ENCODE data around the gene RNF149.
A peak's percentile ranks its signal among the peaks of the same experiment; 100 is the strongest.
"Not testable (repeated sequence)": the region's sequence is repeated elsewhere in the genome, so short reads cannot be mapped to it uniquely, and the experiment has no call there.

Gene RNF149

GRCh38 chr2:101253013-101253702 lies 55.3 kb downstream of the RNF149 start:
- peak; percentile 42 for DNase-seq

DNA sequence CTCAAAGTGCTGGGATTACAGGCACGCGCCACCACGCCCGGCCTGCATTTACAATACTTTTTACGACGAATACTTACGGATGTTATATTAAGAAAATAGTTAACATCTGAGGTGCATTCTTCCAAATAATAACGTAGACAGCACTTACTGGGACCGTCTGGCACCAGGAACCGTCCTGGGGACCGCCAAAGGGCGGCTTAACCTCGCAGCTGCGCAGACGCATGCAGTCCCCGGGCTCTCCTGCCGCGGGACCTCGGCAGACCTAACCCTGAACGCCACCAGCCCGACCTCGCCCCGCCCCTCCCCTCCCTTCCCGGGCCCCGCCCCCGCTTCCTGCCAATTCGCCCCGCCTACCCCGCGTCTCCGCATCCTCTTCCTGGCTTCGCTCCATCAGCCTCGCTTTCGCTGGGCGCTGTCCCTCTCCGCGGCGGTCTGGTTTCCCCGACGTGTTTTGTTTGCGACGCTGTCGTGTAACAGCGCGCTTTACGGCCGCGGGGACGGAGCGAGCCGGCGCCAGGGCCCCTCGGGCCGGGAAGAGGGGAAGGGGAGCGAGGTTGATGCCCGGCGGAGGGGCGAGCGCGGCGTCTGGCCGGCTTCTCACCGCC lies 56.0 kb downstream of the RNF149 start, which contains the start of gene CNOT11:
TSS of gene CNOT11 (plus strand) at position 479 of the 605 bp plus-strand sequence. CDS start at position 558, 79 bp downstream.
- DNase-seq: peak; percentile 97

DNA sequence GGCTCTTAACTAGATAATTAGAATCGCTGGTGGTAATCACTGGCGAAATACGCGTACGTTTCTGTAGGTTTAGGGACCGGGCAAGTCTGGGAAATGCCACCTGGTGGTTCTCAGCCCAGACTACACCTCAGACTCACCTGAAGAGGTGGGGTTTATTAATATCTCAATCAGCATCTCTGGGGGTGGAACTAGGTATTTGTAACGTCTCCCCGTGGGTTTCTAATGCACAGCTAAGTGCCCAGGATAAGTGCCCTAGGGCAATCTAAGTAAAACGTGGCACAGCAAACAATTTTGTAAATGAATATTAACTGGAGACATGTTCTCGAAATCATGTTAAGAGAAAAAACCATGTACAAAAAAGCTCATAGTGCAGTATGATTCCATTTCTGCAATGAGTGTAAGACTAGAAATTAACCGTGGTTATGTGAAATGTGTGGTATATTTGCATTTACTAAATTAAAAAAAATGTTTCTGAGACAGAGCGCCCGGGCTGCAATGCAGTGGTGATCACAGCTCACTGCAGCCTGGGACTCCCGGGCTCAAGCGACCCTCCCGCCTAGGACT lies 56.6 kb downstream of the RNF149 start:
- no peak for DNase-seq

DNA sequence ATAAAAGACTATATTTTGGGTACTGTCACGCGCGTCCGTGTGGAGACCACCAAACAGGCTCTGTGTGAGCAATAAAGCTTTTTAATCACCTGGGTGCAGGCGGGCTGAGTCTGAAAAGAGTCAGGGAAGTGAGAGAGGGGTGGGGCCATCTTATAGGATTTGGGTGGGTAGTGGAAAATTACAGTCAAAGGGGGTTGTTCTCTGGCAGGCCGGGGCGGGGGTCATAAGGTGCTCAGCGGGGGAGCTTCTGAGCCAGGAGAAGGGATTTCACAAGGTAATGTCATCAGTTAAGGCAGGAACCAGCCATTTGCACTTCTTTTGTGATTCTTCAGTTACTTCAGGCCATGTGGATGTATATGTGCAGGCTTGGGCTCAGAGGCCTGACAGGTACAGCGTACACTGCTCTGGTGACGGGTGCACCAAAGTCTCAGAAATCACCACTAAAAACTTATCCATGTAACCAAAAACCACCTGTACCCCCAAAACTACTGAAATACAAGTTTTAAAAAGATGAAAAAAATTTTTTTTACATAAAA lies 57.2 kb downstream of the RNF149 start:
- DNase-seq: not testable (repeated sequence)

- DNase-seq: no peak
These were observed 58.7 kb downstream of the RNF149 start for GRCh38 chr2:101249826-101250225.

- not testable (repeated sequence) for DNase-seq
These were observed 59.7 kb downstream of the RNF149 start for GRCh38 chr2:101248756-101249155.

GRCh38 chr2:101245468-101245867 lies 63.0 kb downstream of the RNF149 start:
- DNase-seq: not testable (repeated sequence)

GRCh38 chr2:101244899-101245298 lies 63.6 kb downstream of the RNF149 start:
- not testable (repeated sequence) for DNase-seq

GRCh38 chr2:101244373-101244772 lies 64.1 kb downstream of the RNF149 start:
- not testable (repeated sequence) for DNase-seq

- no peak for DNase-seq
These were observed 67.3 kb downstream of the RNF149 start for GRCh38 chr2:101241158-101241557.

- peak; percentile 23 for DNase-seq
These were observed 67.8 kb downstream of the RNF149 start for GRCh38 chr2:101240694-101241093.

GRCh38 chr2:101239760-101240118 lies 68.8 kb downstream of the RNF149 start:
- DNase-seq: not testable (repeated sequence)

GRCh38 chr2:101238930-101239759 lies 69.4 kb downstream of the RNF149 start:
- DNase-seq: no peak

GRCh38 chr2:101237944-101238343 lies 70.6 kb downstream of the RNF149 start:
- DNase-seq: not testable (repeated sequence)

GRCh38 chr2:101235956-101236355 lies 72.5 kb downstream of the RNF149 start:
- not testable (repeated sequence) for DNase-seq

DNA sequence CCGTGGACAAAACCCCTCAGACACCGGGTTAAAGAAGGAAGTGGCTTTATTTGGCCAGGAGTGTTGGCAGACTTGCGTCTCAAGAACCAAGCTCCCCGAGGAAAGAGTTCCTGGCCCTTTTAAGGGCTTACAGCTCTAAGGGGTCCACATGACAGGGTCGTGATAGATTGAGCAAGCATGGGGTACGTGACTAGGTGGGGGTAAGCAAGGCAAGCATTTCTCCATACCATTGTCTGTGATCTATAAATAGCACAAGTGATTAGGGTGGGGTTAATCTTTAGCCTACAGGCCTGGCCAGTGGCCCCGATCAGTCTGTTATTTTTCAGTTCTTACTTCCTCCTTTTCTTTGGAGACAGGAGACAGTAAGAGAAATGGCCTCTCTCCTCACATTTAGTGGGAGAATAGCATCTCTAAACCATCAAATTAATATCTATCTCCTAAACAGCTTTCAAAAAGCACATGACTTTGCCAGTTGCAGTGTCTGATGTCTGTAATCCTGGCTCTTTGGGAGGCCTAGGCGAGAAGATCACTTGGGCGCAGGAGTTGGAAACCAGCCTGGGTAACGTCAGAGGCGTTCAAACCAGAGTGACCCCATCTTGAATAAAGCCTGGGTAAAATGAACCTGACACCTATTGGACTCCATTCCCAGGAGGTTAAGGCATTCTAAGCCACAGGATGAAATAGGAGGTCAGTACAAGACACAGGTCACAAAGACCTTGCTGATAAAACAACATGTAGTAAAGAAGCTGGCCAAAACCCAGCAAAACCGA lies 74.1 kb downstream of the RNF149 start:
- no peak for DNase-seq

GRCh38 chr2:101232770-101233169 lies 75.7 kb downstream of the RNF149 start:
- DNase-seq: no peak

GRCh38 chr2:101231937-101232730 lies 76.4 kb downstream of the RNF149 start:
- DNase-seq: no peak

DNA sequence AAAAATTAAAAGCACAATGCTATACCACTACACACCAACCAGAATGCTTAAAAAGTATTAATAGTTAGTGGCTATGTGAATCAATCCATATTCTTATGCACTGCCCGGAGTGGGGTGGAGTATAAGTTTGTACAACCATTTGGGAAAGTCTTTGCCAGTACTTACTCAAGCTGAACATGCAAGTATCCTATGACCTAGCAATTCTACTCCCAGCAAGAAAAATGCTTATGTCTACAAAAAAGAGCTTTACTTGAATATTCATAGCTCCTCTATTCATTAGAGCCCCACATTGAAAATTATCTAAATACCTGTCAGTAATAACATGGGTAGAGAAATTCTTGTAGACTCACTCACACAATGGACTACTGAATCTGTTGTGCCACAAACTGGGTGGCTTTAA lies 77.3 kb downstream of the RNF149 start:
- DNase-seq: no peak

DNA sequence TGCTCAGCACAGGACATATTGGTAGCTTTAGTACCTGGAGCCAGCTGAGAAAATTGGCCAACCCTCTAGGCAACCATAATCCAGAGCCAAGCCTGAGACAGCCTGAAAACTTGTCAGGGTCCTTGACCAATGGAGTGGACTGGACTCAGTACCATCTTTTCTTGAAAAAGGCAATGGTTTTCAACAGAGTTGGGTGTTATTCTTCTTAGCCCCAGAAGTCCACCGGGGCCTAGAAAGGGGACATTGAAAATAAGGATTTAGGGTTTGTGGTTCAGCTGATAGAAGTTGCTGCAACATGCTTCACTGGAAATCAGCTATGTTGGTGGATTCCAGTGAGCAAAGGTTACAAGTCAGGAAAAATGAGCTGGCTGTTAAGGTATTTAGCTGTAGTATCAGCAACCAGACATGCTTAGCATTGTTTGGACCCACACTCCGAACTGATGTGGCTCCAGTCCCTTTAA lies 77.9 kb downstream of the RNF149 start:
- DNase-seq: no peak

All from midbrain (tissue), 1 donor.